ENCODE measurements around the gene HOXC9.

Gene HOXC9

DNA sequence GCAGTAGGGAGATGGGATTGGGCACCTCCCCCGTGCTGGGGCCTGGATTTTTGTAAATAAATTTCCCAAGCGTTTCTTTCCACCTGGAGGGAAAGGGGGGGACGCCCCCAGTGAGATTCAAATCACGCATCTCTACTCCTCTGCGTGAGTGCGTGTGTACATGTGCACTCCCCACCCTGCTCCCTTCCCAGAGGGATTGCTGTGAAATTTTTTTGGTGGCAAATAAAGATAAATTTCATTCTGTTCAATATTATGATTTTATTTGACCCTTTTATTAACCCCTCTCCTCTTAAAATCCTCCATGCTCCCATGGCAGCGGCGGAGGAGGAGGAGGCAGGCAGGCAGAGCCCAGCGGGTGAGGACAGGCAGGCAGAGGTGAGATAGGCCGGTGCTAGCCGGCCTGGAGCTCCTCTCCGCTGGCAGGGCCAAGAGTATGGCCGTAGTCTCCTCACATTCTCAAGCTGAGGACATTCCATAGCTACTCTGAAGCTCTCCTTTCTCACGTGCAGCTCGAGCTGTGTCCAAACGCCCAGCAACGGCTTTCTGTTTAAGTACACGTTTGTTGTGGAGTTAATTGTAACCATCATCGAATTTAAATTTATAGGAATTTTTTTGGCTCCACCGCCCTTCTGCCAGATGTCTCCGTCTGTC, 23.7 kb upstream of the HOXC9 start:
- H3K4me1 Mint-ChIP-seq = peaks cover 21% of the 10 kb centered on the region
- peaks cover 2% of the 10 kb centered on the region for H3K9me3 Mint-ChIP-seq
- peaks cover 100% of the 10 kb centered on the region for H3K27me3 Mint-ChIP-seq
- CTCF ChIA-PET = interaction anchor here (1.8 kb wide), 1 partner anchor 56 kb away, joined by 4 read pairs; the partner anchor contains the start of gene HOXC5
- H3K27ac Mint-ChIP-seq = no peak overlapping the region
- H3K4me3 Mint-ChIP-seq = no peak overlapping the region
- no peak for DNase-seq
- H3K36me3 Mint-ChIP-seq = peaks cover 8% of the 10 kb centered on the region

GRCh38 chr12:53976823-53977595, 23.0 kb upstream of the HOXC9 start:
- peaks cover 8% of the 10 kb centered on the region for H3K36me3 Mint-ChIP-seq
- peaks cover 2% of the 10 kb centered on the region for H3K9me3 Mint-ChIP-seq
- no peak overlapping the region for H3K27ac Mint-ChIP-seq
- H3K4me1 Mint-ChIP-seq = peaks cover 21% of the 10 kb centered on the region
- no peak overlapping the region for H3K4me3 Mint-ChIP-seq
- CTCF ChIA-PET = interaction anchor here (1.8 kb wide), 1 partner anchor 56 kb away, joined by 4 read pairs; the partner anchor contains the start of gene HOXC5
- H3K27me3 Mint-ChIP-seq = peaks cover 100% of the 10 kb centered on the region
- DNase-seq = no peak

GRCh38 chr12:53977596-53978445, 22.1 kb upstream of the HOXC9 start:
- H3K36me3 Mint-ChIP-seq = peaks cover 8% of the 10 kb centered on the region
- no peak for DNase-seq
- H3K9me3 Mint-ChIP-seq = peaks cover 2% of the 10 kb centered on the region
- CTCF ChIA-PET = no interaction called here
- no peak overlapping the region for H3K4me3 Mint-ChIP-seq
- peaks cover 100% of the 10 kb centered on the region for H3K27me3 Mint-ChIP-seq
- no peak overlapping the region for H3K27ac Mint-ChIP-seq
- peaks cover 21% of the 10 kb centered on the region for H3K4me1 Mint-ChIP-seq

DNA sequence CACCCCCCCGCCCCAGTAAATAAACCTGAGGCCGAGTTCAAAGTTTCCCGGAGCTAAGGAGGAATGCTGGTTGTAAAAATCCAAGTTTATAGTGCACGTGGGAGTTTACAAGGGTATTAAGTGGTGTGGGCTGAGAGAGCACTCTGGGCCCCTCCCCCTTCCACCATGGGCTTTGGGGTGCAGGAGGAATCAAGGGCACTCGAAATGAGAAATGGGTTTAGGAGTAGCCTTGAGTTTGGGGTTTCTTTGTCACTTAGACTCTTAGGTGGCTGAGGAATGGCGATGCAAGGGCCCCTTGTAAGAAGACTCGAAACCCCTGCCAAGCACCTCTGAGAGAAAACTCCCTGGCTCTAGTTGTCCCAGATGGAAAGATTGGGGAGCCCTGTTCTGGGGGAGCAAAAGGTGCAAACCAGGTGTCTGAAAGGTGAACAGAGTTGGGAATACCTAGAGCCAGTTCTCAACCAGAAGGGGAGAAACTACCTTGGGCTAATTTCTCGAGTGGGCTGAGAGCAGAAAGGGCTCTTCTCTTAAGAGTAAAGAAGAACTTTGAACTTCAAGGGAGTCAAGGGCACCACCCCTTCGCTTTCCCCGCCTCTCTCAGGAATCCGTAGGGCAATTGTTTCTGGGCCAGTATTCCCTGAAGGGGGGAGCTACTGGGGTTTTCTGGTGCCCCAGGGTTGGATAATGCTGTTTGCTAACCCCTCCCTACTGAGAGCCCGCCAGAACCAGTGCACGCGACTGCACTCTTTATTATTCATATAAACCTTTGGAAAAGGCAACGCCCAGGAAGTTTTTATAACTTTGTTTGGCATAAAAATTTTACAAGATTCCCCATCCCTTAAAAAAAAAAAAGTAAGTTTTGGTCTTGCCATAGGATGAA, 21.2 kb upstream of the HOXC9 start:
- peaks cover 14% of the 10 kb centered on the region for H3K4me1 Mint-ChIP-seq
- H3K4me3 Mint-ChIP-seq = no peak overlapping the region
- peaks cover 100% of the 10 kb centered on the region for H3K27me3 Mint-ChIP-seq
- peaks cover 4% of the 10 kb centered on the region for H3K36me3 Mint-ChIP-seq
- H3K9me3 Mint-ChIP-seq = peaks cover 2% of the 10 kb centered on the region
- CTCF ChIA-PET = no interaction called here
- no peak overlapping the region for H3K27ac Mint-ChIP-seq
- DNase-seq = no peak

- no peak overlapping the region for H3K27ac Mint-ChIP-seq
Measured at GRCh38 chr12:53980104-53980801, 19.7 kb upstream of the HOXC9 start.

GRCh38 chr12:53980802-53981496, 19.0 kb upstream of the HOXC9 start:
- DNase-seq = no peak
- H3K4me3 Mint-ChIP-seq = no peak overlapping the region
- peaks cover 100% of the 10 kb centered on the region for H3K27me3 Mint-ChIP-seq
- peaks cover 11% of the 10 kb centered on the region for H3K4me1 Mint-ChIP-seq
- CTCF ChIA-PET = interaction anchor here (0.5 to 1.0 kb wide), 2 partner anchors 23 to 211 kb away, joined by 3 read pairs; no protein-coding TSS in a partner anchor
- no peak overlapping the region for H3K27ac Mint-ChIP-seq
- no peaks in the 10 kb centered on the region for H3K9me3 Mint-ChIP-seq
- H3K36me3 Mint-ChIP-seq = no peaks in the 10 kb centered on the region

More at GRCh38 chr12:53980104-53980801, 19.7 kb upstream of the HOXC9 start:
- H3K4me1 Mint-ChIP-seq = peaks cover 12% of the 10 kb centered on the region
- H3K36me3 Mint-ChIP-seq = peaks cover 2% of the 10 kb centered on the region
- no peak overlapping the region for H3K4me3 Mint-ChIP-seq
- H3K9me3 Mint-ChIP-seq = peaks cover 2% of the 10 kb centered on the region
- peaks cover 100% of the 10 kb centered on the region for H3K27me3 Mint-ChIP-seq
- DNase-seq = no peak
- CTCF ChIA-PET = interaction anchor here (0.5 to 1.0 kb wide), 2 partner anchors 24 to 211 kb away, joined by 3 read pairs; no protein-coding TSS in a partner anchor

DNA sequence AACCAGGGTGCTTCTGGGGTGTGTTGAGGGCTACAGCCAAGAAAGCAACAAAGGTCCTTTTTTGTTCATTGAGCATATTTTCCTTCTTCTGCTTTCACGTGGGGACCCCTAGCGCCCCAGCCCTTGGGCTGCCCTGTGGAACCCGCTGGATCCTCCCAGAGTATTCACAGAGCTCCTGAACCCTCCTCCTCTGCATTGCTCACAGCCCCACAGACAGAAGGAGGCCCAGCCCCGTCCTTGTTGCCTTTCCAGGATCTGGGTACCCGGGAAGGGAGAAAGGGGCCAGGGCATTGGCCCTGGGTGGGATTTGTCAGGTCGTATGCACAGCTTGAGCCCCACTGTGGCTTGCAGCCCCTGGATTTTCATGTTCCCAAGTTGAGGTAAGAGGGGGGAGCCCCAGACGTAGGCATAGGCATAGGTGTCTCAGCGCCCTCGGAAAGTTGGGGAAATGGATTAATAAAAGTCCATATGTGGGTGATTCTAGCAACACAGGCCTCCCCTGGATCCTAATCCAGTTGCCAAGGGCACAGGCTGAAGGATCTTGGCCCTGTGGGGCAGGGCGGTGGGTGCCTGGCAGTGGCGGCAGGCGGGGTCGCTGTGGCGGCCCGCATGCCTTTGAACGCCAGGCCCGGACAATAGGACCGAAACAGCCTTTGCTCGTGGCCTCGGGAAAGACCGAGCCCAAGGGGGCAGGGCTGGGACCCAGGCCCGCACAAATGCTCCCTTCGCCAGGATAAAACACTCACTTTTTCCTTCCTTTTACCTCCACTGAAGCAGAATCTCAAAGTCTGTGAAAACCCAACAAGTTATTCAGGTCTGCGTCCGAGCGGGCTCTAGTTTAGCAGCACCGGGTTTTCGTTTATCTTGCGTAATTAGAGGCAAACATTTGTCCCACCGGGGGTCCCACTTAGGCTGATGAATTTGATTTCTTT, 18.1 kb upstream of the HOXC9 start:
- Mint-ChIP-seq H3K36me3 (no peaks in the 10 kb centered on the region), H3K9me3 (no peaks in the 10 kb centered on the region), H3K4me3 (no peak overlapping the region), H3K27ac (no peak overlapping the region), H3K27me3 (peaks cover 100% of the 10 kb centered on the region), H3K4me1 (peaks cover 14% of the 10 kb centered on the region)
- CTCF ChIA-PET = no interaction called here
- no peak for DNase-seq

GRCh38 chr12:53982648-53983567, 17.1 kb upstream of the HOXC9 start:
- DNase-seq = no peak
- H3K27ac Mint-ChIP-seq = peak overlapping the region; percentile 42
- H3K4me3 Mint-ChIP-seq = no peak overlapping the region
- H3K36me3 Mint-ChIP-seq = no peaks in the 10 kb centered on the region
- H3K9me3 Mint-ChIP-seq = no peaks in the 10 kb centered on the region
- H3K27me3 Mint-ChIP-seq = peaks cover 100% of the 10 kb centered on the region
- CTCF ChIA-PET = no interaction called here
- H3K4me1 Mint-ChIP-seq = peaks cover 14% of the 10 kb centered on the region

DNA sequence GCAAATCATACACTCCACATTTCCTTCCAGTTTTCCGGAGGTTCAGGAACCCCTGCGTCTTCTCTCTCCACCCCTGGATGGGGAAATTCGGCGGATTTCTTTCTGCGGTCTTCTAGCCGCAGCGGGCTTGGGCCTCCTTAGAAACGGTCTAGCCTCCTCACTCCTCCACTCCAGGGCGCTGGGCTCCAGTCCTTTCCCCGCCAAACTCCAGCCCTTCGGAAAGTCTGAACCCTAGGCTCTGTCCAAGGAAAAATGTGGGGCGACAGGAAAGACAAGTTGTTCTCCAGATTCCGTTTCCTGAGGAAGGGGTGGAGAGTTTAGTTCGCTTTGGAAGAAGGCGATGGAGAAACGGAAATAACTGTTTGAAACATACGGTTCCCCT, 16.4 kb upstream of the HOXC9 start:
- CTCF ChIA-PET = interaction anchor here (0.6 to 1.8 kb wide), 2 partner anchors 22 to 223 kb away, joined by 3 to 12 read pairs; no protein-coding TSS in a partner anchor
- H3K36me3 Mint-ChIP-seq = no peaks in the 10 kb centered on the region
- no peaks in the 10 kb centered on the region for H3K9me3 Mint-ChIP-seq
- H3K4me1 Mint-ChIP-seq = peaks cover 18% of the 10 kb centered on the region
- peak overlapping the region; percentile 42 for H3K27ac Mint-ChIP-seq
- no peak overlapping the region for H3K4me3 Mint-ChIP-seq
- no peak for DNase-seq
- H3K27me3 Mint-ChIP-seq = peaks cover 100% of the 10 kb centered on the region

DNA sequence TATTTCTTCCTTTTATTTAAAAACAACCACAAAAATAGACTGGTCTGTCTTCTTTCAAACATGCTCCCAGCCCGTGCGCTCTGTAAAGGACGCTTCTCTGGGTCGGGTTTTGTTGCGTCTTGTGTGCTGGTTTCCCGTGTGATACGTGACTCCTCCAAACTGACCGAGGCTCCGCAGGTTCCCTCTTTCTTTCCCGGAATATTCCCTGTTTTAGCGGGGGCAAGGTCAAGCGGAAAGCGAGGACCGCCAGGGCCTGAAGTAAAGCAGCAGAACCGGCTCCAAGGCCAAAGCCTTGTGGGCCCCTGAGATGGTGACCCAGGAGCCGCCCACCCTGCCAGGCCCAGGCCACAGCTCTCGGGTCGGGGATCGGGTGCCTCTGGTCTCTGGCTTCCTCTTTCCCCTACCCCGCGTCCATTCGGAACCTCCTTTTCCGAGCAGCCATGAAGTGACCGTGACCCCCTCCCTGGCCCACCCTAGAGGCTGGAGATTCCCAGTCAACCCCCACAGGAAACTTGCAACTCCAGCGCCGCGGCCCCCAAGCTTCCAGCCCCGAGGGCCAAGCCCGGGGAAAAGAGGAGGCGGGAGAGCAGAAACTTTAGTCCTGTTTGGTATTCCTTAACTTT, 15.9 kb upstream of the HOXC9 start:
- H3K27me3 Mint-ChIP-seq = peaks cover 100% of the 10 kb centered on the region
- no peak for DNase-seq
- no peak overlapping the region for H3K4me3 Mint-ChIP-seq
- no peaks in the 10 kb centered on the region for H3K9me3 Mint-ChIP-seq
- H3K4me1 Mint-ChIP-seq = peaks cover 21% of the 10 kb centered on the region
- CTCF ChIA-PET = interaction anchor here (0.6 to 1.8 kb wide), 2 partner anchors 22 to 222 kb away, joined by 3 to 12 read pairs; no protein-coding TSS in a partner anchor
- H3K27ac Mint-ChIP-seq = peak overlapping the region; percentile 42
- H3K36me3 Mint-ChIP-seq = no peaks in the 10 kb centered on the region

All from activated naive CD4-positive, alpha-beta T cell treated with anti-CD3 and anti-CD28 coated beads, Interleukin-2, amount 10 ng/mL, durations not matched to agents 7 days and 5 days (primary cell).